Measurements from ENCODE around the gene WSCD2.
A peak's percentile ranks its signal among the peaks of the same experiment; 100 is the strongest.

WSCD2 gene

GRCh38 chr12:108167974-108168373 lies 38.9 kb downstream of the WSCD2 start:
- no peak for DNase-seq

- DNase-seq: no peak
Observed at GRCh38 chr12:108169708-108170107, 40.6 kb downstream of the WSCD2 start.

DNA sequence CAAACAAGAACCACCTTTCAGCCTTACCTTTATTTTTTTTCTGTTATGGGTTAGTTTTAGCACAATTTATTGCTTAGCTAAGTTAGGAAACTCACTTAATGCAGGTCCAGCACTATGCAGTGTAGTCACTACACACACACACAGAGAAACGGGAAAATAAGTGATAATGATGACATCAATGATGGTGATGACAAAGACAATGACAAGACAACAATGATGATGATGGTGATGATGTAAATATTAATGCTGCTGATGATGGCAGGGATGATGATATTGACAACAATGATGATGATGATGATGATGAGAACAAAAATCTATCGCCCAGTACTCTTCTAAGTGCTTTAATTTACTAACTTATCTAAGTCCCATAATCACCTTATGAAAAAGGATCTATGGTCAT lies 41.1 kb downstream of the WSCD2 start:
- no peak for DNase-seq

- no peak for DNase-seq
Observed at GRCh38 chr12:108172033-108172432, 42.9 kb downstream of the WSCD2 start.

GRCh38 chr12:108173160-108173559 lies 44.1 kb downstream of the WSCD2 start:
- DNase-seq: no peak

GRCh38 chr12:108173892-108174291 lies 44.8 kb downstream of the WSCD2 start:
- no peak for DNase-seq

DNA sequence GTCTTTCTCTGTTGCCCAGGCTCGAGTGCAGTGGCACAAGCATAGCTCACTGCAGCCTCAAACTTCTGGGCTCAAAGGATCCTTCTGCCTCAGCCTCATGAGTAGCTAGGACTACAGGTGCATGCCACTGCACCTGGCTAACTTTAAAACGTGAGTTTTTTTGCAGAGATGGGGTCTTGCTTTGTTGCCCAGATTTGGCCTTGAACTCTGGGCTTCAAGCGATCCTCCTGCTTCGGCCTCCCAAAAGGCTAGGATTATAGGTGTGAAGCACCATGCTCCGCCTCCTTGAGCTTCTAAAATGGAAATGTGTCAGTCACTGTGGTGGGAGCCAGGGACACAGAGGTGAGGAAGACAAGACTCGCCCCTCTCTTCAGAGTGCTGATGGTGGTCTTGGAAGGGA lies 45.6 kb downstream of the WSCD2 start:
- no peak for DNase-seq

DNA sequence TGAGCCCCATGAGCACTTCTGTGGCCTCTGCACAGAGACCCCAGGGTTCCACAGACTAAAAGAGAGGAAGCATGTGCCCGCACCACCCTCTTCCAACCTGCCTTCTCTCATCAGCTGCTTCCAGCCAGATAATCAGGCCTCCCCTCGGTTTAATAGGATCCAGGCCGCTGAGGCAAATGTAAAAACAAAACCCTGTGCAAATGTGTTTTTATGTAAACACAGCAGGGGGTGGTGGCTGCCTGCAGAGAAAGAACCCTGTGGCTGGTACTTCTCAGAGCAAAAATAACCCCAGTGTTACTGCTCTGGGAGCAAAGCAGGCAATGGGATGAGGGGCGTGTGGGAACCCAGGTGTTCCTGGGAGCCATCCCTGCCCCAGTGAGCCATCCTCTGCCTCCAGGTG lies 46.2 kb downstream of the WSCD2 start:
- DNase-seq: no peak

DNA sequence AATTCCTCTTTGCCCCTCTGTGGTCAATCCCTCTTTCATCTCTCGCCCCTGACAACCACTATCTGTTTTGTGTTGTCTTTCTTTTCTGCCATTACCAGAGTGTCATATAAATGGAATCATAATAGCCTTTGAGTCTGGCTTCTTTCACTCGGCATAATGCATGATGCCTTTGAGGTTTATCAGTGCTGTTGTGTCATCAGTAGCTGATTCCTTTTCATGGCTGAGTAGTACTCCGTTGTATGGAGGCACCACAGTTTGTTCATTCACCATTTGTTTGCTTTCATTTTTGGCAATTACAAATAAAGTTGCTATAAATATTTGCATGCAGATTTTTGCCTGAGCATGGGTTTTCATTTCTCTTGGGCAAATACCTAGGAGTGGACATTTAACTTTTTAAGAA lies 47.2 kb downstream of the WSCD2 start:
- no peak for DNase-seq

DNA sequence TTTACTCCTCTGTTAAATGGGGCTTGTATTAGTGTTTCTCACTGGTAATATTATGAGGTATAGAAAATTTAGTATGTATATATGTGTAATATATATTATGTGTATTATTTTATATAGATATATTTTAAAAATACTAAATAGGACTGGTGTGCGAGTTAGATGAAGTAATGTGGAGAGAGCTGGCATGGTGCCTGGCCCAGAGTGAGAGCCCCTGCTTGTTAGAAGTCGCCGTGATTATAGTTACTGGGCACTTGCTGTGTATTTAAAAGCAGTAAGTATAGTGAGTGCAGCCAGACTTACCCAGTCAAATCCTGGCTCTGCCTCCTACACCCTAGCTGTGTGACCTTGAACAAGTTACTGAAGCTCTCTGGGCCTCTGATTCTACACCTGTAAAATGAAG lies 48.0 kb downstream of the WSCD2 start:
- DNase-seq: no peak

GRCh38 chr12:108179305-108179704 lies 50.2 kb downstream of the WSCD2 start:
- no peak for DNase-seq

DNA sequence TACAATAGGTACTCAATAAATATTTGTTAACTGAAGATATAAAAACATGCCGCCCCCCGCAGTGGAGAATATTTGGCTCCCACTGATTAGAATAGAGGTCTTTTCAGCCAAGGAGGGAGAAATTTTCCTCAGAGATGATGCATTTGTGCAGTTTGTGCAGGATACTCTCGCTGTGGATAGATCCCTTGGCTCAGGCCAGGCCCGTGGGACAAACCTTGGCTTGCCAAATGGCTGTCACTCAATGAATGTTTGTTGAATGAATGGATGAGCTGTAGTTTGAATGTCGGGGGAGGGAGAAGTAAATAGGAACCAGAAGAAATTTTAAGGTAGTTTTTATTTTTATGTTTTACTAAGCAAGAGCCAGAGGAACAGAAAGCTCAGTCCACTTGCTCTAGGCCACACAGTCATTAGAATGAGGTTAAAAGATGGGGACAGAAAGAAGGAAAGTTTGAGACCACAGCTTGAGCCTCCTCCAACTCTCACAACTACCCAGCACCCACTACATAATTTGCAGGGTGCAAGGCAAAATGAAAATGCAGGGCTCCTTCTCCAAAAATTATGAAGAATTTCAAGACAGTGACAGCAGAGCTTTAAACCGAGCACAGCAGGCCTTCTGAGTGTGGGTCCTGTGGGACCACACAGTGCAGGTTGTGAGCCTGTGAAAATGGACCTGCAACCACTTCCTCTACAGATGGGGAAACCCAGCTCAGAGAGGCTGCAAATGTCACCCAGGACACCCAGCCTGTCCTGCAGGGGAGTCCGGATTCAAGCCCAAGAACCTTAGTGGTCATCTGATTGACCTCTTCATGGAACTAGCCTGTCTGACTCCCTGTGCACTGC lies 51.4 kb downstream of the WSCD2 start:
- DNase-seq: no peak

GRCh38 chr12:108181095-108181454 lies 52.0 kb downstream of the WSCD2 start:
- no peak for DNase-seq

DNA sequence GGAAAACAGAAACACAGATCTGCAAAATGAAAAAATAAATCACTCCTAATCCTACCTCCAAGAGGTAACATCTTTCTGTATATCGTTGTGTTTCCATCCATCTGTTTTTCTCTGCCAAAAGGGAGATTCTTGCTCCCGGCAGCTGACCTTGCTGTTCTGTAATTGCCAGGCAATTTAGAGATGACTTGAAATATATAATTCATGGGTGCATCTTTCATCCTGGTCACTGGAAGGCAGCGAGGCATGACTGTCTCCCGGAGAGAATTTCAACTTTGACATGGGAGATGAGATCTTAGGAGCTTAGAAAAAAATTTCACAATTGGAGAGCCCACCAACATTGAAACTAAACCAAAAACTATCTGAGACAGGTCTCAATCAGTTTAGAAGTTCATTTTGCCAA lies 53.0 kb downstream of the WSCD2 start:
- DNase-seq: no peak

GRCh38 chr12:108185002-108185401 lies 55.9 kb downstream of the WSCD2 start:
- DNase-seq: no peak

GRCh38 chr12:108187831-108188230 lies 58.7 kb downstream of the WSCD2 start:
- DNase-seq: no peak

- no peak for DNase-seq
Observed at GRCh38 chr12:108190529-108190928, 61.4 kb downstream of the WSCD2 start.

DNA sequence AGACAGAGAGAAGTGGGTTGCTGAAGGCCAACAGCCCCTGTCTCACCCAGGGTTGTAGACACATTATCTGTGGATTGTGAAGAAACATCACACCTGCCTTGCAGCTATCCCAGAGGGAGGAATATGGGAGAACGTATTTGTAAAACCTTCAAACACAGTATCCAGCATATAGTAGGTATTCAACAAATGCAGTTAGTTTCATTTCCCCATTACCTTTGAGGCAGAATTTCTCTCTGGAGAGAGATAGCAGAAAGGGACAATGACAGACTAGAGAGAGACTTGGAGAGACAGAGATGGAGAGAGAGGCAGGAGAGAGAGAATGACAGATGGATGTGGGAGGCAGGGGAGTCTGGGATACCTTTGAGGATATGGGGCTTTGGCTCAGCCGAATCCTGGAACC lies 62.0 kb downstream of the WSCD2 start:
- DNase-seq: no peak

DNA sequence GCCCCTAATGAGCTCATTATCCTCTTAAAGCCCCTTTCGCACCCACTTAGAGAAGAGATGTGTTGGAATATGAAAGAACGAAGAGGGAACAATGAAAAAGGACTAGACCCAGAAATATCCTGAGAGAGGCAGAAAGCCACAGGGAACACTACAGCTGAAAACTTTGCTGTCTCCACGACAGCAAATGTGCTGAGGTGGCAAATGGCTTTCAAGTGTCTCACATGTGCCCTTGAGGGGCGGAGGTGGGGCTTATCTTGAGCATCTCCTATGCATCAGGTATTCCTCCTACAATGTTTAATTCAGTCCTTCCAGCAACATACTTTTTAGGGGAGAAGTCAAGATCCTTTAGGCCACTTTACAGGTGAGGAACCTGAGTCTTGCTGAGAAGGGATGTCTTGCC lies 62.9 kb downstream of the WSCD2 start:
- no peak for DNase-seq

DNA sequence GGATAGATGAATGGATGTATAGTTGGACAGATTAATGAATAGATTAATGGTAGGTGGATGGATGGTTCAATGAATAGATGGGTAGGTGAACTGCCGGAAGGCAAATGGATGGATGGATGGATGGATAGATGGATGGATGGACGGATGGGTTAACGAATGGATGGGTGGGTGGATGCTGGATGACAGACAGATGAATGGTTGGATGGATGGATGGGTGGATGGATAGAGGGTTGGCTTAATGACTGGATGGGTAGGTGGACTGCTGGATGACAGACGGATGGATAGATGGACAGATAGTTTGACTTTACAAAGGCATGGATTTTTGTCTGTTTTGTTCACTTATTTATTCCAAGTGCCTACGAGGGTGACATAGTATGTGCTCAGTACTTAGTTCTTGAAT lies 64.4 kb downstream of the WSCD2 start:
- no peak for DNase-seq

- DNase-seq: peak; percentile 18 to 26
Observed at GRCh38 chr12:108193917-108194316, 64.8 kb downstream of the WSCD2 start.

GRCh38 chr12:108194585-108194984 lies 65.5 kb downstream of the WSCD2 start:
- DNase-seq: no peak

DNA sequence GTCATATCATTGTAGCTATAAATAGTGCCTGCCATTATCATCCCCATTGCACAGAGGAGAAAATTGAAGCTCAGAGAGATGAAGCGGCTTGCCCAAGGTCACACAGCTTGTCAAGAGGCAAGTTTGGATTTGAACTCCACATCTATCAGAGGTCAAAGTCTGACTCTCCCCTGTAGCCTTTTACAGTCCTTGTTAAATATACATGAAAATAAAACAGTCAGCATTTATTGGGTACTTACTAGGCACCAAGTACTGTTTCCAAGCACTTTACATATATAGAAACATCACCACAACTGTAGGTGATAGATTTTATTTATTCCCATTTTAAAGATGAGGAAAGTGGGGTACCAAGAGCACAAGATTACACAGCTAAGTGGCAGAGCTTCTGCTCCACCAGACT lies 67.2 kb downstream of the WSCD2 start:
- DNase-seq: no peak

GRCh38 chr12:108196921-108197320 lies 67.8 kb downstream of the WSCD2 start:
- DNase-seq: no peak

- no peak for DNase-seq
Observed at GRCh38 chr12:108198043-108198442, 69.0 kb downstream of the WSCD2 start.
